GM12891 (cell line): Measurements from ENCODE around the gene OR5M11. TPM values are rescaled to one million over a fixed set of nuclear protein-coding genes. Genes with fewer than 3 reads are reported as not detected.
"Not testable (repeated sequence)": the region's sequence is repeated elsewhere in the genome, so short reads cannot be mapped to it uniquely, and the experiment has no call there.

ENCODE experiments used
- DNase-seq: peaks from one replicate; pipeline ENCODE4 v3.0.0; 2011; ENCODE audit warnings: low spot score; ENCODE audit not compliant: insufficient read length
- FAIRE-seq: peaks from 2 replicates; lab custom pipeline; 2011; peaks lifted over from hg19 to GRCh38; lab: Jason Lieb, UNC
- PAX5 ChIP-seq: IDR thresholded peaks from 2 replicates; pipeline ENCODE4 v1.6.1; 2011; ENCODE audit warnings: low read length, moderate library complexity, mild to moderate bottlenecking; ENCODE audit not compliant: insufficient read depth, severe bottlenecking
- POLR2A ChIP-seq: IDR thresholded peaks from 2 replicates; pipeline ENCODE4 v1.6.1; 2011; ENCODE audit warnings: low read depth, low read length, control low read depth
- POLR2AphosphoS5 ChIP-seq: IDR thresholded peaks from 2 replicates; pipeline ENCODE4 v1.6.1; 2011; ENCODE audit warnings: low read depth, low read length, control low read depth
- POU2F2 ChIP-seq: IDR thresholded peaks from 2 replicates; pipeline ENCODE4 v1.6.1; 2011; ENCODE audit warnings: low read depth, mild to moderate bottlenecking, control low read depth, low read length, moderate library complexity
- SPI1 ChIP-seq: IDR thresholded peaks from 2 replicates; pipeline ENCODE4 v1.6.1; 2011; ENCODE audit warnings: low read depth, low read length, control low read depth
- TAF1 ChIP-seq: IDR thresholded peaks from 2 replicates; pipeline ENCODE4 v1.6.1; 2011; ENCODE audit warnings: low read depth, low read length, control low read depth
- polyA plus RNA-seq: library from polyadenylated mRNA; unstranded; fragments of >200 nt; gene quantifications from one replicate; pipeline ENCODE4 v1.2.1, GENCODE V29; 2012; ENCODE audit warnings: low read depth, missing spikeins, inconsistent platforms; ENCODE audit not compliant: missing spikeins

Gene OR5M11
- polyA plus RNA-seq: not detected

DNA sequence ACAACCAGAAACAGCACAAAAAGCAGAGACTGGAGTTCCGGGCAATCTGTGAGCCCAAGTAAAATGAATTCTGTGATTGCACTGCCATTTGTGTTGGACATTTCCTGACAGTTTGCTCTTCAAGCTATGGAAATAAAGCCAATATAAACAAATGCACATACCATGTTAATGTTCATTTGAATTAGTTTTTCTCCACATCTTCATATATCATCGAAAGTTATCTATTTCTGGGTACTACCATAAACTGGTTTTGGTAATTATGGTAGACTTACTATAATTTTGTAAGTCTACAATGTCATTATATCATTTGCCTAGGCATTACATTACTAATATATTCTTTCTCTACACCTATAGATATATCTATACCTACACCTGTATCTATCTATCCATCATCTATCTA lies at the start of gene OR5M11:
Gene OR5M11, minus strand, starts transcription at position 101 of the 400 bp plus-strand sequence. Its CDS starts 0 bp downstream, at position 101.
- TF ChIP-seq POLR2AphosphoS5: no peak
- no peak for TF ChIP-seq SPI1
- no peak for TF ChIP-seq POU2F2
- TF ChIP-seq TAF1: no peak
- no peak for TF ChIP-seq POLR2A
- DNase-seq: no peak
- no peak for FAIRE-seq

DNA sequence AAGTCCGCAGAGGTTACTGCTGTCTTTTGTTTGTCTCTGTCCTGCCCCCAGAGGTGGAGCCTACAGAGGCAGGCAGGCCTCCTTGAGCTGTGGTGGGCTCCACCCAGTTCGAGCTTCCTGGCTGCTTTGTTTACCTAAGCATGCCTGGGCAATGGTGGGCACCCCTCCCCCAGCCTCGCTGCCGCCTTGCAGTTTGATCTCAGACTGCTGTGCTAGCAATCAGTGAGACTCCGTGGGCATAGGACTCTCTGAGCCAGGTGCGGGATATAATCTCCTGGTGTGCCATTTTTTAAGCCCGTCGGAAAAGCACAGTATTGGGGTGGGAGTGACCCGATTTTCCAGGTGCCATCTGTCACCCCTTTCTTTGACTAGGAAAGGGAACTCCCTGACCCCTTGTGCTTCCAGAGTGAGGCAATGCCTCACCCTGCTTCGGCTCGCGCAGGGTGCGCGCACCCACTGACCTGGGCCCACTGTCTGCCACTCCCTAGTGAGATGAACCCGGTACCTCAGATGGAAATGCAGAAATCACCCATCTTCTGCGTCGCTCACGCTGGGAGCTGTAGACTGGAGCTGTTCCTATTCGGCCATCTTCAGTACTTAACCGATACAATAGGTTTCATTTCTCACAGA lies 49.1 kb upstream of the OR5M11 start:
- FAIRE-seq, DNase-seq: not testable (repeated sequence)

DNA sequence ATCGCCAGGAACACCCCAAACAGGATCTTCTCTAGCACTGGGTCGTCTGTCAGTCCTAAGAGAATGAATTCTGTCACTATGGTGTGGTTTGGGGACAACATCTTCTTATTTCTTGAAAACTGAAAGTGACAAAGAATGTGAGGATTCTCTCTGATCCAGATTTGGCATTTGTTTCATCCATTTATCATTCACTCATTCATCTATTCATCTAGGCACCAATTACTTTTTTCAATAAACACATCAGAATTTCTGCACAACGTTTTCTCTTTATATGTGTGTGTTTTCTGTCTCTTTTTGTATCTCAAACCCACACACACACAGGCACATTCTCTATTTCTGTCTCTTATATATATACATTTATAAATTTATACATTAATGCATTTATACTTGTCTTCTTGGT lies 34.6 kb upstream of the OR5M11 start, which contains the start of gene OR5M10:
Gene OR5M10, minus strand, starts transcription at position 101 of the 400 bp plus-strand sequence. Its CDS starts 0 bp downstream, at position 101.
- DNase-seq (no peak), FAIRE-seq (no peak)
- TF ChIP-seq SPI1 (no peak), POLR2A (no peak), POLR2AphosphoS5 (no peak), TAF1 (no peak), PAX5 (no peak), POU2F2 (no peak)

DNA sequence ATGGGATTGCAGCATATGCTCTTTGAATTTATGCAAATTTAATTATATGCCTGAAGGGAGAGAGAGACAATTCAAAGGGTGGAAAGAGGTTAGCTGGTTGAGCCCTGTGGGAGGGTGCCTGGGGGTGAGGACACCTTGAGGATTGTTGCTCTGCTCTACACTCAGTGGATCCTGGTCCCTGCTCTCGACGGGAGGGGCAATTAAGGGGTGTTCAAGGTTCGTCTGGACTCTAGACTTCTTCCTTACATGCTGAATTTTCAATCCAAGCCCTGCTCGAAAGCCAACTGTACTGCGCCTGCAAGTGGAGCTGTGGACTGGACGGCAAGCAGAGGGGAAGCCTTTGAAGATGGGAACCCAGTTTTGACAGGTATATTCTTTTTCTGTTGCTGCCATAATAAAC lies 15.5 kb upstream of the OR5M11 start:
- TF ChIP-seq SPI1: no peak
- TF ChIP-seq POLR2A: no peak
- no peak for TF ChIP-seq POLR2AphosphoS5
- TF ChIP-seq PAX5: no peak
- no peak for TF ChIP-seq TAF1
- no peak for TF ChIP-seq POU2F2
- FAIRE-seq: no peak

DNA sequence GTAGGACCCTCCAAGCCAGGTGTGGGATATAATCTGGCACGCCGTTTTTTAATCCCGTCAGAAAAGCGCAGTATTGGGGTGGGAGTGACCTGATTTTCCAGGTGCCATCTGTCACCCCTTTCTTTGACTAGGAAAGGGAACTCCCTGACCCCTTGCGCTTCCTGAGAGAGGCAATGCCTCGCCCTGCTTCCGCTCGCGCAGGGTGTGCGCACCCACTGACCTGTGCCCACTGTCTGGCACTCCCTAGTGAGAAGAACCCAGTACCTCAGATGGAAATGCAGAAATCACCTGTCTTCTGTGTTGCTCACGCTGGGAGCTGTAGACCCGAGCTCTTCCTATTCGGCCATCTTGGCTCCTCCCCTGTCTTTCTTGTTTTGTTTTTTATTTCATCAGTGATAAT lies 11.6 kb upstream of the OR5M11 start:
- not testable (repeated sequence) for FAIRE-seq, DNase-seq

More for the DNA sequence above, 15.5 kb upstream of the OR5M11 start:
- no peak for DNase-seq

DNA sequence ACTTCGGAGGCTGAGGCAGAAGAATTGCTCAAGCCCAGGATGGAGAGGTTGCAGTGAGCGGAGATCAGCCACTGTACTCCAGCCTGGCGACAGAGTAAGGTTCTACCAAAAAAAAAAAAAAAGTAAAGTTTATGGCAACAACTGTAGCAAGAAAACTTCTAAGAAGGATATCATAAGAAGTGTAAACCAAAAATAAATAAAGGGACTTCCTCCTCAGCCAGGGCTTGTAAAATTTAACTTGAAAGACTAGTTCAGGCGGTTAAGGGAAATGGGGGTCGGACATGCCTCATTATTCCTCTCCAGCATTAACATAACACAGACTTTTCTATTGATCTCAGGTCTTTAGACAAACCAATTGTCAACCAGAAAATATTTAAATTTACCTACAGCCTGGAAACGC lies 2.5 kb upstream of the OR5M11 start:
- DNase-seq (no peak), FAIRE-seq (no peak)
- TF ChIP-seq POLR2A (no peak), PAX5 (no peak), POU2F2 (no peak), TAF1 (no peak), SPI1 (no peak), POLR2AphosphoS5 (no peak)

DNA sequence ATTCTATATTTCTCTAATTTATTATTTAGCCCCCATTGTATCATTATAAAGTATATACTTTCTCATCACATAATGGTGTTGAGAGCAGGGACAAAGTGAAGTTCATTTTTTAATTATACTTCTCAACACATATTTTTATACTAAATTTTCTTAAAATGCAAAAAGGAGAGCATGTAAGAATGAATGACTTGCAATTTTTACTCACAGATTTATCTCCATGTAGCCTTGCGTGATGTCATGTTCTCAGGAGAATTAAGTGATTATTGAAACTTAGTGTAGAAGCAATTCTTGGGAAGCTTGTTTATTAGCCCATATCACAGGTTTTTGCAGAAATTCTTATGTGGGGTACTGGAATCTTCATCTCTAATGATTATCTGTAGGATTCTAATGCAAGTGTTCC lies 682 bp upstream of the OR5M11 start:
- FAIRE-seq: no peak
- no peak for DNase-seq
- TF ChIP-seq POLR2AphosphoS5 (no peak), POU2F2 (no peak), TAF1 (no peak), PAX5 (no peak), POLR2A (no peak), SPI1 (no peak)

DNA sequence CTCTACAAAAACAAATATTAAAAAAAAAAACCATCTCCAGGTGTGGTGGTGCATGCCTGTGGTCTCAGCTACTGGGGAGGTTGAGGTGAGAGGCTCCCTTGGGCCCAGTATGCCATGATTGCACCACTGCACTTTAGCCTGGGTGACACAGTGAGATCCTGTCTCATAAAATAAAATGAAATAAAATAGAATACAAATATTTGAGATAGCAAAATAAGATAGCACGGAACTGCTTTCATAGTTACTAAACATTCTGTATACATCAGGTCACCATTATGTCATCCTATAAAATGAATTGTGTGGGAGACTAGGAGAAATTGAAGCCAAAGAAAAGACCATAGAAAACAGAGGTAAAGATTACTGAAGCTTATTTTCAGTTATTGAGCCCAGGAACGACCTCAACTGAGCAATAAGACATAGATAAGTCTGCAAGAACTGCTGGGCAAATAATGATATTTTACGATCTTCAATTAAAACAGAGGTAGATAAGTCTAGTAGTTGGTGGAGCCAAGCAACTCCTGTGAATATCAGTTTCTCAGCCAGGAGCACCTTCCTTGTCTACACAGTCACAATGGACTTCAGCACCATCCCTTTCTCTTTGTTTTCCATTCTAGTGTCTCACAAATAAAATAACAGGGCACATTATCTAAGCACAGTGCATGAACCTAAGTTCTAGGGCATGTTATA lies 9.9 kb downstream of the OR5M11 start:
- DNase-seq (no peak), FAIRE-seq (no peak)
- TF ChIP-seq POLR2A: no peak
- no peak for TF ChIP-seq SPI1
- no peak for TF ChIP-seq POU2F2
- no peak for TF ChIP-seq POLR2AphosphoS5
- TF ChIP-seq TAF1: no peak
- TF ChIP-seq PAX5: no peak

DNA sequence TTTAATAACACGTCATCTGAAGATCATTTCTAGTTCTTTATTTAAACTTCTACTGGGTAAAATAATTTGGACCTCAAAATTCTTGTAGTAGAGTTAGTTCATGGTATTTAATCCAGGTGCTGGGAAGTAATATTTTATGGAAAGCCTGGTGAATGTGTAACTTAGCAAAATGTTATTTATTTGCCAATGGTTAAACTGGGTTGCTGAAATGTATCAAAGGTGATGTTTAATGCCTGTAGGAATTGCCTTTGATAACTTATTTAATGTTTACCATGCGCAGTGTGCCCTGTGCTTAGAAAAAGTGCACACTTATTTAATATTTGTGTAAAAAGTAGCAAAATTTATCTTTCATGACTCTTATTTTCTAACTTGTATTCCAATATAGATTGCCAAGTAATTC lies 11.2 kb downstream of the OR5M11 start:
- FAIRE-seq: no peak
- DNase-seq: no peak
- no peak for TF ChIP-seq POU2F2
- no peak for TF ChIP-seq SPI1
- no peak for TF ChIP-seq TAF1
- no peak for TF ChIP-seq POLR2A
- TF ChIP-seq PAX5: no peak
- no peak for TF ChIP-seq POLR2AphosphoS5

DNA sequence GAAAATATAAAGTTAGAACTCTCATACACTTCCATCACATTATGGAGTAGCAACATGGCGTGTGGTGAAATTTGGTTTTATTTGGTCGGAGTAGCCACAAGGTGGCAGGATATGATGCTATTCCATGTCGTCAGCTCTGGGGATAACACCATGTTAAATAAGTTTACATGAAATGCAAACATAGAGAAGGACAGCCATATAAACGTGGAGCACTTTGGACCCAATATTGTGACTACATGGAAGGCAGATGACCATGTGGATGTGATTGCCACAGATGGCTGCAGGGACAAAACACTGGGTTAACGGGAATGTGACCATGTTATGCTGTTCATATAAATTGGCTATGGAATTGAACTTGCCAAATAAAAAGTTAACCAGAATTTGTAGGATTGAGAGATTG lies 21.0 kb downstream of the OR5M11 start:
- DNase-seq (no peak), FAIRE-seq (peak; percentile 31)
- TF ChIP-seq POU2F2: no peak
- TF ChIP-seq POLR2AphosphoS5: no peak
- no peak for TF ChIP-seq SPI1

DNA sequence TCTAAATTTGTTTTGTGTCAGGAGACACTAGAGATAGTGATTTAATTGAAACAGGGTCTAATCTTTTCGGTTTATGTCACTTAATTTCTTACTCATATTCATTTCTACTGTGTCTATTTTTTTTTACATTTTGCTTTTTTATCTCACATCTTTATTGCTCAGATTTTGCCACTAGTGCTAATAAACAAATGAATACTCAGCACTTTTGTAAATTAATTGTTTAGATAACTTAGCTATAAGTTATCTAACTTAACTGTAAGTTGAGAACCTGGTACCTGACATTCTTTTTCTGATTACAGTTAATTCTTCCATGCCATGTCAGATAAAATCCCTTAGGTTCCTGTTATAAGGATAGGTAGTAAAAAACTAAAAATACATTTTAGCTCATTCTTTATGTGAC lies 29.8 kb downstream of the OR5M11 start:
- FAIRE-seq (no peak), DNase-seq (no peak)
- TF ChIP-seq POU2F2 (no peak), POLR2A (no peak), SPI1 (no peak), PAX5 (no peak), TAF1 (no peak), POLR2AphosphoS5 (no peak)

DNA sequence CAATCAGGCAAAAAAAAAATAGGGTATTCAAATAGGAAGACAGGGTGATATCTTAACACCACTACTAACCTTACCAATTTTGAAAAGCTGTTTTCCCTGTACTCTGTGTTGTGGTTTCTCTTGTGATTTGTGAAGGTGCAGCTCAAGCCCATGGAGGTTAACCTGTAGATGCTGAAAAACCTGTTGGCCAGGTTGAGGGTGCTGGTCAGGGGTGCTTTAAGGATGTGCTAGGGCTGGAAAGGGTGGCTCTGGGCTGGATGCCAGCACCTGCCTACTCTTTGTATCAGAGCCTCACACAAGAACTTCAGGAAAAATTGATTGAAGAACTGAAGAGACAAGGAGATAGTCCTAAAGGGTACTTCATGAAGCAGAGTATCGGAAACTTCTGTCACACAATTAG lies 33.6 kb downstream of the OR5M11 start:
- FAIRE-seq (no peak), DNase-seq (no peak)
- no peak for TF ChIP-seq POLR2A
- no peak for TF ChIP-seq POU2F2
- TF ChIP-seq PAX5: no peak
- no peak for TF ChIP-seq TAF1
- TF ChIP-seq SPI1: no peak
- no peak for TF ChIP-seq POLR2AphosphoS5
